Ecto neural progenitor cell (in vitro differentiated cells): ENCODE measurements around the gene KIFC1.
"Not testable (repeated sequence)": the region's sequence is repeated elsewhere in the genome, so short reads cannot be mapped to it uniquely, and the experiment has no call there.

Source experiments
- DNase-seq: peaks from one replicate; pipeline ENCODE4 v3.0.0-alpha.2; 2018; ENCODE audit warnings: low spot score

The KIFC1 gene

DNA sequence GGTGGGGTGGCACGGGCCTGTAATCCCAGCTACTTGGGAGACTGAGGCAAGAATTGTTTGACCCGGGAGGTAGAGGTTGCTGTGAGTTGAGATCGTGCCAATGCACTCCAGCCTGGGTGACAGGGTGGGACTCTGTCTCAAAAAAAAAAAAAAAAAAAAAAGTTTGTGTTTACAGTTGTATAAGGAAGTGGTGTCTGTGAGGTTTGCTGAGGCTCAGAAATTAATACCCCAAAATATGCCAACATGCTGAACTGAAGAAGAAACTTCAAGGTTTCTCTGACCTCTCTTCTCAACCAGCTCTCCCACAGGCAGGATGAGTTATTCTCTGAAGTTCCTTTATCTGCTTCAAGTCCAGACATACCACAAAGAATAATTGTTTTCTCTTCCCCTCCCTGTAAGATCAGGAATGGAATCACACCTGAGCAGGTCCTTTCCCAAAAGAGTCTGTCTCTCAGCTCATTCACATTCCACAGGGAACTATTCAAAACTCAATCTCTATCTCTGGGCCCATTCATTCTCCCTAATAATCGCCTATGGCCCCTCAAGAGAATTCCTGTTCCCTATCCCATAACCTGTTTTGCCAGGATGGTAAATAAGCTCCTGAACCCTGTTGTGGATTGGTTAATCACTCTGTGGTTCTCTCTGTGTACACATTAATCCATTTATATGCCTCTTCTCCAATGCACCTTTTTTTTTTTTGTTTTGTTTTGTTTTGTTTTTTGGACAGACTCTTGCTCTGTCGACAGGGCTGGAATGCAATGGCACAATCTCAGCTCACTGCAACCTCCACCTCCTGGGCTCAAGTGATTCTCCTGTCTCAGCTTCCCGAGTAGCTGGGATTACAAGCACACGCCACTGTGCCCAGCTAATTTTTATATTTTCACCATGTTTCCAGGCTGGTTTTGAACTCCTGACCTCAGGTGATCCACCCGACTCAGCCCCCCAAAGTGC, 17.4 kb upstream of the KIFC1 start:
- DNase-seq = no peak

DNA sequence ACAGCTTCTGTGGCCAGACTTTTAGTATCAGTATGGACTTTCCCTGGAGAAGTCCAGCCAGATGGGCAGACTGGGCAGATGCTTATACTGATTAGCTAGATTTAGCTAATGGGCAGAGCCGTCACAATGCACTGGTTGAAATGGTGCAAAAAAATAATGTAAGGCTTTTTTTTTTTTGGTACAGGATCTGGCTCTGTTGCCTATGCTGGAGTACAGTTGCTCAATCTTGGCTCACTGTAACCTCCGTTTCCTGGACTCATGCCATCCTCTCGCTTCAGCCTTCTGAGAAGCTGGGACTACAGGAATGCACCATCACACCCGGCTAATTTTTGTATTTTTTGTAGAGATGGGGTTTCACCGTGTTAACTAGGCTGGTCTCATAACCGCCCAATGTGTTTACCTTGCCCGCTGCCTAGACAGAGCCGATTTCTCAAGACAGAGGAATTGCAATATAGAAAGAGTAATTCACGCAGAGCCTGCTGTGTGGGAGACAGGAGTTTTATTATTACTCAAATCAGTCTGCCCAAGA, 16.4 kb upstream of the KIFC1 start:
- no peak for DNase-seq

GRCh38 chr6:33377171-33377570, 14.5 kb upstream of the KIFC1 start:
- no peak for DNase-seq

DNA sequence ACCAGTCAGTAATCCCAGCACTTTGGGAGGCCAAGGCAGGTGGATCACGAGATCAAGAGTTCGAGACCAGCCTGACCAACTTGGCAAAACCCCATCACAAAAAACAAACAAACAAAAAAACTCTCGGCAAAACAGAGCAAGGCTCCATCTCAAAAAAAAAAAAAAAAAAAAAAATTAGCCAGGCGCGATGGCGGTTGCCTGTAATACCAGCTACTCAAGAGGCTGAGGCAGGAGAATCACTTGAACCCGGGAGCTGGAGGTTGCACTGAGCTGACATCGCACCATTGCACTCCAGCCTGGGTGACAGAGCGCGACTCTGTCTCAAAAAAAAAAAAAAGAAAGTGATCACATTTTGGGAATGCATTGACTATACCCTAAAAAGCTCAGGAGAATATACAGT, 12.4 kb upstream of the KIFC1 start:
- not testable (repeated sequence) for DNase-seq

DNA sequence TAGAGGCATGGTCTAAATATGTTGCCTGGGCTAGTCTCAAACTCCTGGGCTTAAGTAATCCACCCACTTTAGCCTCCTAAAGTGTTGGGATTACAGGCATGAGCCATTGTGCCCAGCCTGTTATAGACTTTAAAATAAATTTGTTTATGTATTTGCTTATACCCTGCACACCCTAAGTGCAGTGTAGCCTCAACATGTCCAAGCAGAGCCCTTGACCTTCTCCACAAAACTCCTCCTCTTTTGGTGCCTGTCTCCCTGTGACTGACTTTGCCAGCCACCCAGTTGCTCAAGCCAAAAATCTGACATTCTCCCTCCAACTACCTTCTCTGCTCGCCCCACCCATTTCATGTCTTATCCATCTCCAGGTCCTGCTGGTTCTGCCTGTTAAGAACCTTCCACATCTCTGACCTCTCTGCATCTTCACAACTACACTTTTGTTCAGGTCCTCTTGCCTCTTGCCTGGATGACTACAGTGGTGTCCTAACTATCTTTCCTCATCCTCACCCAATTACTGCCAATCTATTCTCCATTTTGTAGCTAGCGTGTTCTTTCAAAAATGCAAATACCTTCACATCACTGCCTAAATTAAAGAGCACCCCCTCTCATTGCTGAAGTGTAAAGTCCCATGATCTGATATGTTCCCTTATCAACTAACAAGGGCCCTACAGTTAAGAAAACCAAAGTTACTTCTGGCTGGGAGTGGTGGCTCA, 11.2 kb upstream of the KIFC1 start:
- DNase-seq = no peak

- DNase-seq = no peak
These were observed 8.0 kb upstream of the KIFC1 start for GRCh38 chr6:33383427-33384185.

- no peak for DNase-seq
These were observed 7.0 kb upstream of the KIFC1 start for GRCh38 chr6:33384581-33385020.

GRCh38 chr6:33390173-33390572, 1.4 kb upstream of the KIFC1 start:
- DNase-seq = no peak

DNA sequence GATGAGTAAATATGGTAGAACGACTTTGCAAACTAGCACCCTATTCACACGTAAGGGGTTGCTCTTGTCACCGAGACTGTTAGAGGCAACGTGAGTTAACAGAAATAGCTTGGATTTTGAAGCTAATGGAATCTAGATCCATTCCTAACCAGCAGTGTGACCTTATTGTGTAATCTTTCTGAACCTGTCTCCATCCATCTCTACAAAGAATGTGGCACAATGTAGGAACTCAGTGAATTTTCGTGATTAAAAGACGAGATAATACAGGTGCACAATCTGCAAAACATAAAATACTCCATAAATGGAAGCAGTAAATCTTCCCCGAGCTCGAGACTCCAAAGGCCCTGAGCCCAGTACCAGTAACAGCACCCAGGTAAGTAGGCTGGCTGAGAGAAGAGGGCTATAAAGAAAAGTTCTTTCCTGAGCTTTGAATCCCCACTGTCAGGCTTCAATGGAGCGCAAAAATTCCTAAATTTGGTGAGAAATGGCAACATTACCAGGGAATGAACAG, 801 bp upstream of the KIFC1 start:
- DNase-seq = no peak

DNA sequence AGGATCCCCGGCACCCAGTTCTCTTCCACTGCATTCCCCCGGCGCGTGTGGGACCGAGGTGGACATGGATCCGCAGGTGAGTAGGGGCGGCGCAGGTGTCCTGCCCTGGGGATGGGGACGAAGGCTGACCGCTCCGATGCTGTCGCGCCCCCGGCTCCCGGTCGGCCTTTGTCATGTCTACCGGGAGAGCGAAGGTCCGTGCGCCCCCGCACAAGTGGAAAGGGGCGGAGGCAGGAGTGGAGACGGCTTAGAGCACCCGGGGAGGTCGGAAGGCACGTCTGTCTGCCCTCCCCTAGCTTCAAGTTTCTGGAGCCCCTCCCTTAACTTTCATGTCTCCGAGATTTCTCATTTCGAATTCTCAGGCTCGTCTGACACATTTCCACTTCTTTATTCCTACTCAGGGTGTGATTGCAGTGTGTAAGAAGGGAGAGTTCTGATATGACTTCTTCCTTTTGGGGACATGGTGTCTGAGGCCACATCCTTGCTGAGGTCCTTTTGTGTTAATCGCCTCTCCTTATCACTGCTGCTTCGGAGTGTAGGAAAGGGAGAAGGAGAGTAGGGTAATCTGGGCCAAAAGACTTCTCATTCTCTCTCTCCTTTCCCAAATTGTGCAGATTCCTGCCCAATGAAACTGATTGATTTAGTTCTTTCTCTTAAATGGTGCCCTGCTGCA, 435 bp downstream of the KIFC1 start:
- no peak for DNase-seq

DNA sequence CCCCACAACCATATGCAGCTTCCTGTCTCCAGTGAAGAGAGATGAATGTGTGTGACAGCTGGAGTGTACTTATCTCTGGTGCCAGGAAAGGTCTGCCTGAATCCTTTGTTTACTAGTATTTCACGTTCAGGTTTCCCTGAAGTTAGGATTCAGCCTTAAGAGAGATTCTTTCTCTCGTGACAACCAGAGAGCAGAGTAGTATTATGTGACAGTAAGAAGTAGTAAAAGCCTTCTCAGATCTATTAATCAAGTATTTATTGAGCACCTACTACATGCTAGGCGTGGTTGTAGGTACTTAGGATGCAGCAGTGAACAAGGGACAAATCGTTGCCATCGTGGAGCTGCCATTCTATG, 949 bp downstream of the KIFC1 start:
- DNase-seq = no peak

- DNase-seq = no peak
These were observed 1.4 kb downstream of the KIFC1 start for GRCh38 chr6:33392979-33393378.

- DNase-seq = no peak
These were observed 5.9 kb downstream of the KIFC1 start for GRCh38 chr6:33397541-33397940.

GRCh38 chr6:33398601-33399000, 7.0 kb downstream of the KIFC1 start:
- not testable (repeated sequence) for DNase-seq

GRCh38 chr6:33399881-33400280, 8.3 kb downstream of the KIFC1 start:
- not testable (repeated sequence) for DNase-seq

GRCh38 chr6:33404884-33405283, 13.3 kb downstream of the KIFC1 start:
- DNase-seq = no peak

DNA sequence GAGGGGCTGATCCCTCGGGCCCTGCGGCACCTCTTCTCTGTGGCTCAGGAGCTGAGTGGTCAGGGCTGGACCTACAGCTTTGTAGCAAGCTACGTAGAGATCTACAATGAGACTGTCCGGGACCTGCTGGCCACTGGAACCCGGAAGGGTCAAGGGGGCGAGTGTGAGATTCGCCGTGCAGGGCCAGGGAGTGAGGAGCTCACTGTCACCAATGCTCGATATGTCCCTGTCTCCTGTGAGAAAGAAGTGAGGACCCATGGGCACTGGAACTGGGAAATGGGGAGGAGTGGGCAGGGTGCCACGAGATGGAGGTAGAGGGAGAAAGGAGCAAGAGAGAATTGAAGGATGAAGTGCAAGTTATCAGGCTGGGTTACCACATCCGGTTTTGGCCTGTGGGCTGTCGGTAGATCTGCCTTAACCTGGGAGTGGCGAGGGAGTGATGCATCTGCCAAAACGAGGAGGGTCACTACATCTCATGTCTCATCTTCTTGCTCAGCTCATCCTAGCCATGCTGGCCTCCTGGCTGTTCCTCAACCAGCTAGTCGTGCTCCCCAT, 13.8 kb downstream of the KIFC1 start:
- DNase-seq = no peak

- DNase-seq = no peak
These were observed 14.5 kb downstream of the KIFC1 start for GRCh38 chr6:33406126-33406525.

GRCh38 chr6:33407132-33407718, 15.6 kb downstream of the KIFC1 start:
- DNase-seq = no peak

- peak; percentile 99 for DNase-seq
These were observed 18.6 kb downstream of the KIFC1 start for GRCh38 chr6:33410050-33410710.
